Esophagus (tissue), 2 donors: ENCODE data around the gene FLYWCH1. TPM values are rescaled to one million over a fixed set of nuclear protein-coding genes. Genes with fewer than 3 reads are reported as not detected.

ENCODE experiments used
- H3K27ac ChIP-seq, 2 donors: one replicate each; pipeline ENCODE4 v1.5.1; 2013; ENCODE audit warnings: low read depth in 2 of 2, mild to moderate bottlenecking in 2 of 2, inconsistent platforms in 1 of 2, low read length in 1 of 2, moderate library complexity in 1 of 2
- H3K27me3 ChIP-seq, 2 donors: one replicate each; pipeline ENCODE4 v1.6.1; 2013; ENCODE audit warnings: low read length in 2 of 2, control low read depth in 1 of 2, mild to moderate bottlenecking in 1 of 2; ENCODE audit not compliant: insufficient read depth in 2 of 2, control insufficient read depth in 1 of 2
- H3K36me3 ChIP-seq, 2 donors: one replicate each; pipeline ENCODE4 v1.6.1; 2013; ENCODE audit warnings: low read length in 1 of 2; ENCODE audit not compliant: control insufficient read depth in 2 of 2, insufficient read depth in 2 of 2
- H3K4me1 ChIP-seq, 2 donors: one replicate each; pipeline ENCODE4 v1.6.1; 2013; ENCODE audit warnings: low read length in 1 of 2; ENCODE audit not compliant: control insufficient read depth in 2 of 2, insufficient read depth in 2 of 2
- H3K4me3 ChIP-seq, 2 donors: one replicate each; pipeline ENCODE4 v1.5.1; 2013; ENCODE audit warnings: low read length in 2 of 2, mild to moderate bottlenecking in 2 of 2, low read depth in 1 of 2, moderate library complexity in 1 of 2
- H3K9me3 ChIP-seq, 2 donors: one replicate each; pipeline ENCODE4 v1.6.1; 2013; ENCODE audit warnings: mild to moderate bottlenecking in 2 of 2, low read depth in 1 of 2, low read length in 1 of 2, moderate library complexity in 1 of 2; ENCODE audit not compliant: control insufficient read depth in 2 of 2, insufficient read depth in 1 of 2
- WGBS, 2 donors: extraction: QIAGEN DNeasy Blood & Tissue Kit; methylation state at CpG; one replicate each; pipeline ENCODE4 v1.1.7; 2013; 5-methylcytosine and 5-hydroxymethylcytosine counted together
- polyA plus RNA-seq, 2 donors: library from polyadenylated mRNA; stranded (reverse); fragments of 200-250 nt; gene quantifications; one replicate each; pipeline ENCODE4 v1.2.3, GENCODE V29; 2013
- donor health status: healthy with polysubstance abuse.
- donor health status: Bipolar disorder and iron deficiency.

FLYWCH1 gene
- polyA plus RNA-seq, 2 donors, result 12.9 to 20.2 TPM

- H3K27me3 ChIP-seq, result no peaks in the 10 kb centered on the region
- H3K4me1 ChIP-seq, result peaks cover 4 to 16% of the 10 kb centered on the region in 2 donors
- H3K9me3 ChIP-seq, result no peaks in the 10 kb centered on the region
- 85 to 88% methylated on average over 34 to 35 of the region's 35 CpGs for WGBS, 2 donors
- H3K27ac ChIP-seq, result no peak overlapping the region
- peaks cover 0 to 4% of the 10 kb centered on the region in 2 donors for H3K36me3 ChIP-seq
- peak overlapping the region in 1 of 2 donors; percentile 10 for H3K4me3 ChIP-seq
Observed at GRCh38 chr16:2971134-2971984, 59.6 kb downstream of the FLYWCH1 start.

DNA sequence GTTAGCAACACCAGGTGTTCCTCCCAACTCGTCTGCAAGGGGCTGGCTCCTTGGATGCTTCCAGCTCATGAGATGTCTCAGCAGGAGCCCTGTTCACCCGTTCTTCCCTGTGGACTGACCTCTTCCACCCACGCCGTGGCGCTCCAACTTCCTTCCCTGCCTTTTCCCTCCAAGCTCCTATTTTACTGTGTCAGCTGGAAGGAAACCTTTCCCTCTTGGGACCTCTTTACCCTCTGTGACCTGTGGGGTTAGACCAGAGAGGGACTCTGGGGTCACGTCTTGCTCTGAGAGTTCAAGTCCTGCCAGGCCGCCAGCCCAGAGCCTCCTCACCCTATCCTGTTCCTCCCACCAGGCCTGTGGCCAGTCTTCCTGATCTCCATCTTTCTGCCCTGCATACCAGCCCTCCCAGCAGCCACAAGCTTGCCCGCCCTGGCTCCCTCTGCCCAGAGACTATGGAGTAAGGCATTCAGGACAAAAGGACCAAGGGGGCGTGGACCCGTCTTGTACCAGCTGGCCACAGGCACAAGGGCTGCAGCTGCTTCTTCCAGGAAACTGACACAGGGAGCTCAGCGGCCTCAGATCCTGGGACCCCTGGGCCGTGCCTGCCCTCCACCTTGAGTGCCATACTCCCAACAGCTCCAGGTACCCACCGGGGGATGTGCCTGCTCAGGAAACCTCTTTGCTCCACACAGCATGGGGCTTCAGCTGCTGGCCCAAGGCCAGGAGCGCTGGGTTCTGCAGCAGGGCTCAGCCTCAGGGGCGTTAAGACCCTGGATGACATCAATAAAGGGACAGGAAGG lies 60.5 kb downstream of the FLYWCH1 start:
- 77 to 82% methylated on average over 15 of the region's 15 CpGs for WGBS, 2 donors
- Histone ChIP-seq H3K27ac (no peak overlapping the region), H3K27me3 (no peaks in the 10 kb centered on the region), H3K4me3 (no peak overlapping the region), H3K36me3 (peaks cover 0 to 4% of the 10 kb centered on the region in 2 donors), H3K4me1 (peaks cover 4 to 16% of the 10 kb centered on the region in 2 donors), H3K9me3 (no peaks in the 10 kb centered on the region)

DNA sequence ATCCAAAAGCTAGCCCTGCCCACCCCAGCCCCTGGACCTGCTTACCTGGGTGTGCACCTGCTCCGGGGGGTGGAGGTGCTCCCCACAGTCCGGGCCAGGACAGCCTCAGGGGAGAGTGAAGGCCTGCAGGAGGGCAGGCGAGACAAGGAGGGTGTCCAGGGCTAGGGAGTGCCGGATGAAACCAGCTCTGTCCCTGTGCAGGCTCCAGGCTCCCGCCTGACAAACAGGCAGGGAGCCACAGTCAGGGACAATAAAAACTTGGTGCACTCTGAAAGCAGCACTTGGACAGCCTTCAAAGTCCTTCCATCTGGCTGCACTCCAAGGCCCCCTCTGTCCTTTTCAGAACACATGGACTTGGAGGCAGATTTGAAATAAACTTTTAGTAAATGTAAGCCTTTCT lies 61.4 kb downstream of the FLYWCH1 start:
- Histone ChIP-seq H3K4me3 (no peak overlapping the region), H3K4me1 (peaks cover 4 to 13% of the 10 kb centered on the region in 2 donors), H3K36me3 (peaks cover 0 to 4% of the 10 kb centered on the region in 2 donors), H3K9me3 (no peaks in the 10 kb centered on the region), H3K27ac (no peak overlapping the region), H3K27me3 (no peaks in the 10 kb centered on the region)
- 66 to 74% methylated on average over 5 of the region's 5 CpGs for WGBS, 2 donors

DNA sequence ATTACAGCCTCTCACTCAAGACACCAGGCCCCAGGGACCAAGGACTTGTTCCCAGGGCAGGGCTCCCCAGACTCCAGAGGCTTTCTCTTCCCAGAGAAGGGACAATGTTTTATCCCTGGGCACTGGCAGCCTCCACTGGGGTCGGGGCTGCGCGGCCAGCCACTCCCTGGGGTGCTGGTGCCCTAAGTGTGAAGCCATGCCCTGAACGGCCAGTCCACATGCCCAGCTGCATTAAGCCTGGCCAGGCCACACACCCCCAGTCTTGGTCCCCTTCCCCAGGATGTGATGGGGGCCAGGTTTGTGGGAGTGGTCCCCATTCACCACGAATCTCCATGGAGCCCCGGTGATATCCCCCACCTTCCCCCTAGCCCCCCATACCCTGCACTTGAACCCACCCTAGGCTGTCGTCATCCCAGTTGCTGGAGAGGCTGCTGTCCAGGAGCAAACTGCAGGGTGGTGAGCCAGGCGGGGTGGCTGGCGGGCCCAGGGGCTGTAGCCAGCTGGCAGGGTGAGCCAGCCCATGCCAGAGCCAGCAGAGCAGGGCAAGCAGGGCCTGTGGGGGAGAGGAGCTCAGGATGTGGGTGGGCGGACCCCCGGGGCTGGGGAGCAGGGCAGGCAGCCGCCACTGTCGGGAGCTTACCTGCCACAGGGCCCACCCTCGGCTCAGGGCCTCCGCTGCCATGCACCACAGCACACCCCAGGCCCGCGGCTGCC lies 62.0 kb downstream of the FLYWCH1 start:
- peaks cover 4 to 9% of the 10 kb centered on the region in 2 donors for H3K4me1 ChIP-seq
- H3K27ac ChIP-seq, result no peak overlapping the region
- H3K27me3 ChIP-seq, result no peaks in the 10 kb centered on the region
- WGBS, 2 donors, result 75 to 80% methylated on average over 17 of the region's 17 CpGs
- peaks cover 0 to 4% of the 10 kb centered on the region in 2 donors for H3K36me3 ChIP-seq
- no peaks in the 10 kb centered on the region for H3K9me3 ChIP-seq
- H3K4me3 ChIP-seq, result no peak overlapping the region

GRCh38 chr16:2974319-2975056 lies 62.8 kb downstream of the FLYWCH1 start:
- Histone ChIP-seq H3K36me3 (peaks cover 0 to 4% of the 10 kb centered on the region in 2 donors), H3K4me3 (no peak overlapping the region), H3K27ac (no peak overlapping the region), H3K4me1 (peaks cover 3 to 10% of the 10 kb centered on the region in 2 donors), H3K9me3 (no peaks in the 10 kb centered on the region), H3K27me3 (no peaks in the 10 kb centered on the region)
- WGBS, 2 donors, result 86 to 89% methylated on average over 15 of the region's 15 CpGs

DNA sequence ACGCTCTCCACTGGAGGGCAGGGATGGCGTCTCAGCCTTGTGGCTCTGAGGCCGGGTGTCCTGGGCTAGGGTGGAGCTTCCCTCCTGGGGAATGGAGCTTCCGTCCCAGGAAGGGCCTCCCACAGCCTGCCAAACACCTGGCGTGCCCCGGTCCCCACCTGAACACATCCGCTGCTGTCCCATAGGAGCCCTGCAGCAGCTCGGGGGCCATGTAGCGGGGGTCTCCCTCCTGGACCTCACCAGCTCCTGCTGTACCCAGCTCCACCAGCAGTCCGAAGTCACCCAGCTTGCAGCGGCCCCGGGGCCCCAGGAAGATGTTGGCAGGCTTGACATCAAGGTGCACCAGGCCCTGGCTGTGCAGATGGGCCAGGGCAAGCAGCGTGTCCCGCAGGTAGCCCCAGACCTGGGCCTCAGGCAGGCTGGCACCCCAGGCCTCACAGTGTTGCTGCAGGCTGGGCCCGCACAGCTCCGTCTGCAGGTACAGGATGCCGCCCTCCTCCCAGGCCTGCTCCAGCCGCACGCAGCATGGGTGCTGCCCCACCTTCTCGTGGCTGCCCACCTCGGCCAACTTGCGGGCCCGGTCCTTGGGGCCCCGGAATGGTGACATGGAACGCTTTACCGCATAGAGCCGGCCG lies 63.5 kb downstream of the FLYWCH1 start:
- 92 to 94% methylated on average over 23 to 28 of the region's 28 CpGs for WGBS, 2 donors
- peaks cover 0 to 14% of the 10 kb centered on the region in 2 donors for H3K4me1 ChIP-seq
- H3K9me3 ChIP-seq, result no peaks in the 10 kb centered on the region
- H3K36me3 ChIP-seq, result peaks cover 0 to 4% of the 10 kb centered on the region in 2 donors
- H3K27ac ChIP-seq, result no peak overlapping the region
- no peaks in the 10 kb centered on the region for H3K27me3 ChIP-seq
- H3K4me3 ChIP-seq, result no peak overlapping the region

DNA sequence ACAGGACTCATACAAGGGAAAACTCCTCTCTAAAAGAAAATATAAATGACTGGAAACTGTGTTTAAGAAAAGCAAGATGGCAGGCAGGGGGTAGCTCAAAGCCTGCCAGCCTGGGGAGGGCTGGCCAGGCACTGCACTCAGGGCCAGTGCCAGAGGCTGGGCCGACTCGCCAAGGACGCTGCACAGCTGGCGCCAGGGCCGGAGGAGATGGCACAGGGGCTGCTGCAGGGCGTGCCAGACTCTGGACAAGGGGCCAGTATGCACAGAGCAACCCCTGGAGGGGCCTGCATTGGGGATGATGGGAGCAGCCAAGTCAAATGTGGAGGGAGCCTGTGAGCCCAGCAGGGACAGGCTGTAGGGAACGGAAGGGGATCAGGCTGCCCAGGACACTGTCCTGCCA lies 64.5 kb downstream of the FLYWCH1 start:
- no peak overlapping the region for H3K4me3 ChIP-seq
- no peaks in the 10 kb centered on the region for H3K27me3 ChIP-seq
- no peaks in the 10 kb centered on the region for H3K9me3 ChIP-seq
- H3K27ac ChIP-seq, result no peak overlapping the region
- H3K4me1 ChIP-seq, result peaks cover 0 to 7% of the 10 kb centered on the region in 2 donors
- WGBS, 2 donors, result 84 to 86% methylated on average over 7 of the region's 7 CpGs
- H3K36me3 ChIP-seq, result peaks cover 0 to 4% of the 10 kb centered on the region in 2 donors

DNA sequence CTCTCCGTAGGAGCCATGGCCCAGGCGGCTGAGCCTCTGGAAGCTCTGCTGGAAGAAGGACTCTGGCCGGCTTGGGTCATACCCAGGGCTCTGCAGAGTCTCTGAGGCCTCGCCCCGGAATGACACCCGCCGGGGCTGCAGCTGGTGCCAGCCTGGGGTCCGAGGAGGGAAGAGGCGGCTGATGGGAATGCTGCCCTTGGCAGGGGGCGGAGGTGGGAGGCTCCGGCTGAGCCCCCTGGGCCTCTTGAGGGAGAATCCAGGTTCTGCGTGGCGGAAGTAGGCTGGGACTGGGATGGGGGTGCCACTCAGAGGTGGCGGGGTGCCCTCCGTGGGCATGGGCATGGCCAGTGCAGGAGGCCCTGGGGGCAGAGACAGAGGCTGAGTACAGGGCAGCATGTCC lies 64.9 kb downstream of the FLYWCH1 start:
- peaks cover 0 to 6% of the 10 kb centered on the region in 2 donors for H3K4me1 ChIP-seq
- peaks cover 0 to 2% of the 10 kb centered on the region in 2 donors for H3K36me3 ChIP-seq
- H3K4me3 ChIP-seq, result no peak overlapping the region
- H3K27ac ChIP-seq, result no peak overlapping the region
- no peaks in the 10 kb centered on the region for H3K27me3 ChIP-seq
- 90% methylated on average over 15 of the region's 15 CpGs for WGBS, 2 donors
- H3K9me3 ChIP-seq, result no peaks in the 10 kb centered on the region
